ENCODE measurements around the gene CIART. TPM values are rescaled to one million over a fixed set of nuclear protein-coding genes. Genes with fewer than 3 reads are reported as not detected.

Gene CIART
- total RNA-seq, 2 donors from 2014 or later, result 0.69 to 1.6 TPM

- H3K9ac ChIP-seq (ENCODE audit: low read depth in 2 of 2, low read length in 2 of 2), result no peak overlapping the region
- no peak for TF ChIP-seq CTCF (IDR thresholded peaks at IDR 0.05)
- H3K9me3 ChIP-seq, result no peaks in the 10 kb centered on the region
- H3K36me3 ChIP-seq, result no peaks in the 10 kb centered on the region
- H3K27me3 ChIP-seq, result no peaks in the 10 kb centered on the region
- intact Hi-C loops (cut with DNase I), result no loop called here
- H3K4me1 ChIP-seq, result no peaks in the 10 kb centered on the region
- DNase-seq, result no peak
- H3K27ac ChIP-seq, result no peak overlapping the region
- no peak overlapping the region for H3K4me3 ChIP-seq
Measured at GRCh38 chr1:150249936-150250335, 32.4 kb upstream of the CIART start.

GRCh38 chr1:150256198-150256553 is 26.2 kb upstream of the CIART start:
- Histone ChIP-seq H3K4me1 (peaks cover 7% of the 10 kb centered on the region), H3K4me3 (peak overlapping the region; percentile 28), H3K9ac (ENCODE audit: low read depth in 2 of 2, low read length in 2 of 2) (peak overlapping the region in 1 of 2 donors; percentile 60), H3K9me3 (no peaks in the 10 kb centered on the region), H3K27ac (no peak overlapping the region), H3K27me3 (peaks cover 4% of the 10 kb centered on the region), H3K36me3 (no peaks in the 10 kb centered on the region)
- intact Hi-C loops (cut with DNase I), result no loop called here
- DNase-seq, result no peak
- TF ChIP-seq CTCF (IDR thresholded peaks at IDR 0.05), result no peak

GRCh38 chr1:150256554-150257341 is 25.6 kb upstream of the CIART start:
- Histone ChIP-seq H3K4me1 (peaks cover 7% of the 10 kb centered on the region), H3K27ac (no peak overlapping the region), H3K36me3 (no peaks in the 10 kb centered on the region), H3K27me3 (peaks cover 4% of the 10 kb centered on the region), H3K4me3 (no peak overlapping the region), H3K9ac (ENCODE audit: low read depth in 2 of 2, low read length in 2 of 2) (peak overlapping the region in 1 of 2 donors; percentile 60), H3K9me3 (no peaks in the 10 kb centered on the region)
- TF ChIP-seq CTCF (IDR thresholded peaks at IDR 0.05), result no peak
- no peak for DNase-seq
- intact Hi-C loops (cut with DNase I), result no loop called here

GRCh38 chr1:150257624-150258585 is 24.4 kb upstream of the CIART start, which contains the start of gene CA14:
Gene CA14 (plus strand): TSS chr1:150257774. CDS start chr1:150258129, 355 bp downstream.
- peaks cover 7% of the 10 kb centered on the region for H3K4me1 ChIP-seq
- no peak within 1 kb of the TSS for H3K27ac ChIP-seq
- H3K9me3 ChIP-seq, result no peaks in the 10 kb centered on the region
- H3K4me3 ChIP-seq, result no peak within 1 kb of the TSS
- no peak for DNase-seq
- H3K9ac ChIP-seq (ENCODE audit: low read depth in 2 of 2, low read length in 2 of 2), result peak within 1 kb of the TSS in 1 of 2 donors; percentile 19
- TF ChIP-seq CTCF (IDR thresholded peaks at IDR 0.05), result no peak
- intact Hi-C loops (cut with DNase I), result no loop called here
- no peaks in the 10 kb centered on the region for H3K36me3 ChIP-seq
- peaks cover 4% of the 10 kb centered on the region for H3K27me3 ChIP-seq

GRCh38 chr1:150259217-150259616 is 23.1 kb upstream of the CIART start:
- Histone ChIP-seq H3K4me3 (no peak overlapping the region), H3K27ac (no peak overlapping the region), H3K9me3 (no peaks in the 10 kb centered on the region), H3K9ac (ENCODE audit: low read depth in 2 of 2, low read length in 2 of 2) (peak overlapping the region in 1 of 2 donors; percentile 58), H3K36me3 (no peaks in the 10 kb centered on the region), H3K4me1 (peaks cover 7% of the 10 kb centered on the region), H3K27me3 (peaks cover 4% of the 10 kb centered on the region)
- no peak for TF ChIP-seq CTCF (IDR thresholded peaks at IDR 0.05)
- intact Hi-C loops (cut with DNase I), result no loop called here
- DNase-seq, result no peak
